ENCODE results near the gene AGXT.

DNA sequence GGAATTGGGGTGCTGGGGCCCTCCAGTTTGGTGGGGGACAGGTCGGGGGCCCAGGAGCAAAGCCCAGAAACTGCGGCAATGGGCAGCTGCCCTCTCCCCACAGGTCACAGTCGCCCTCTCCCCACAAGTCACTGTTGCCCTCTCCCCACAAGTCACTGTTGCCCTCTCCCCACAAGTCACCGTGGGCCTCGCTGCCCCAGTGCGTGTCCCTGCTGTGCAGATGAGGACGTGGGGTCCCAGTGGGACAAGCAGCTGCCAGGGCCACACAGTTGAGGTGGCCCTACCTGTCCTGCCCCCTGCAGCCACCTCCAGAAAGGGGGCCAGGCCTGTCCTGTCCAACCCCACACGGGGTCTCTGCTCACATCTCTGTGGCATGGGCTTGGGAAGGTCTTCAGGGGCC lies 13.0 kb upstream of the AGXT start:
- TF ChIP-seq SIN3A (IDR thresholded peaks at IDR 0.05; ENCODE audit: borderline replicate concordance, insufficient read depth, low read length) (no peak), TAF1 (IDR thresholded peaks at IDR 0.05; ENCODE audit: borderline replicate concordance, insufficient read depth, low read length) (no peak)
